ENCODE measurements around the gene GBP3. TPM values are rescaled to one million over a fixed set of nuclear protein-coding genes. Genes with fewer than 3 reads are reported as not detected.

Gene GBP3
- total and polyA plus RNA-seq, 12 donors: 4.1 to 54.4 (median 25.0) TPM

GRCh38 chr1:89042491-89042890, 19.8 kb upstream of the GBP3 start:
- Histone ChIP-seq H3K36me3 (replicated peaks in 1 of 2) (no peaks in the 10 kb centered on the region), H3K4me1 (replicated peaks in 1 of 2) (no peaks in the 10 kb centered on the region), H3K4me3 (no peak overlapping the region), H3K9me3 (replicated peaks in 1 of 3) (no peaks in the 10 kb centered on the region), H3K27me3 (no peaks in the 10 kb centered on the region), H3K27ac (no peak overlapping the region)
- intact Hi-C loops (cut with DNase I): no loop called here
- 94 to 98% (median 97%) methylated on average over 6 to 7 of the region's 7 CpGs for WGBS, 4 donors
- DNase-seq: no peak
- TF ChIP-seq POLR2A (IDR thresholded peaks at IDR 0.05) (no peak), CTCF (IDR thresholded peaks at IDR 0.05) (no peak)

GRCh38 chr1:89041721-89042120, 19.1 kb upstream of the GBP3 start:
- intact Hi-C loops (cut with DNase I): no loop called here
- Histone ChIP-seq H3K9me3 (replicated peaks in 1 of 3) (no peaks in the 10 kb centered on the region), H3K4me3 (no peak overlapping the region), H3K4me1 (replicated peaks in 1 of 2) (no peaks in the 10 kb centered on the region), H3K27ac (no peak overlapping the region), H3K36me3 (replicated peaks in 1 of 2) (no peaks in the 10 kb centered on the region), H3K27me3 (no peaks in the 10 kb centered on the region)
- 84 to 100% (median 89%) methylated on average over 1 of the region's 1 CpG for WGBS, 4 donors
- TF ChIP-seq POLR2A (IDR thresholded peaks at IDR 0.05) (no peak), CTCF (IDR thresholded peaks at IDR 0.05) (no peak)
- no peak for DNase-seq

GRCh38 chr1:89041119-89041641, 18.5 kb upstream of the GBP3 start:
- Histone ChIP-seq H3K4me3 (no peak overlapping the region), H3K27me3 (no peaks in the 10 kb centered on the region), H3K9me3 (replicated peaks in 1 of 3) (no peaks in the 10 kb centered on the region), H3K36me3 (replicated peaks in 1 of 2) (no peaks in the 10 kb centered on the region), H3K27ac (no peak overlapping the region), H3K4me1 (replicated peaks in 1 of 2) (no peaks in the 10 kb centered on the region)
- intact Hi-C loops (cut with DNase I): no loop called here
- DNase-seq: no peak
- 72 to 86% (median 79%) methylated on average over 3 of the region's 3 CpGs for WGBS, 4 donors
- no peak for TF ChIP-seq POLR2A (IDR thresholded peaks at IDR 0.05)
- TF ChIP-seq CTCF (IDR thresholded peaks at IDR 0.05): no peak

- intact Hi-C loops (cut with DNase I): no loop called here
- no peak for TF ChIP-seq POLR2A (IDR thresholded peaks at IDR 0.05)
- no peak overlapping the region for H3K4me3 ChIP-seq
- no peaks in the 10 kb centered on the region for H3K4me1 ChIP-seq (replicated peaks in 1 of 2)
- no peaks in the 10 kb centered on the region for H3K27me3 ChIP-seq
- 83 to 100% (median 89%) methylated on average over 1 of the region's 1 CpG for whole genome bisulfite sequencing, 4 donors
- H3K9me3 ChIP-seq (replicated peaks in 1 of 3): no peaks in the 10 kb centered on the region
- H3K36me3 ChIP-seq (replicated peaks in 1 of 2): no peaks in the 10 kb centered on the region
- no peak overlapping the region for H3K27ac ChIP-seq
- no peak for DNase-seq
Measured at GRCh38 chr1:89040315-89040626, 17.6 kb upstream of the GBP3 start.

GRCh38 chr1:89037186-89037585, 14.5 kb upstream of the GBP3 start:
- Histone ChIP-seq H3K4me1 (replicated peaks in 1 of 2) (no peaks in the 10 kb centered on the region), H3K27me3 (no peaks in the 10 kb centered on the region), H3K36me3 (replicated peaks in 1 of 2) (no peaks in the 10 kb centered on the region), H3K4me3 (no peak overlapping the region), H3K9me3 (replicated peaks in 1 of 3) (no peaks in the 10 kb centered on the region), H3K27ac (no peak overlapping the region)
- TF ChIP-seq CTCF (IDR thresholded peaks at IDR 0.05) (no peak), POLR2A (IDR thresholded peaks at IDR 0.05) (no peak)
- no peak for DNase-seq
- intact Hi-C loops (cut with DNase I): no loop called here
- WGBS, 4 donors: 64 to 73% (median 70%) methylated on average over 1 of the region's 1 CpG

All from adrenal gland (tissue), 12 donors.